ENCODE measurements around the gene LSAMP.

GRCh38 chr3:115915061-115915460 is 530.2 kb downstream of the LSAMP start:
- TF ChIP-seq, protein P1, sequence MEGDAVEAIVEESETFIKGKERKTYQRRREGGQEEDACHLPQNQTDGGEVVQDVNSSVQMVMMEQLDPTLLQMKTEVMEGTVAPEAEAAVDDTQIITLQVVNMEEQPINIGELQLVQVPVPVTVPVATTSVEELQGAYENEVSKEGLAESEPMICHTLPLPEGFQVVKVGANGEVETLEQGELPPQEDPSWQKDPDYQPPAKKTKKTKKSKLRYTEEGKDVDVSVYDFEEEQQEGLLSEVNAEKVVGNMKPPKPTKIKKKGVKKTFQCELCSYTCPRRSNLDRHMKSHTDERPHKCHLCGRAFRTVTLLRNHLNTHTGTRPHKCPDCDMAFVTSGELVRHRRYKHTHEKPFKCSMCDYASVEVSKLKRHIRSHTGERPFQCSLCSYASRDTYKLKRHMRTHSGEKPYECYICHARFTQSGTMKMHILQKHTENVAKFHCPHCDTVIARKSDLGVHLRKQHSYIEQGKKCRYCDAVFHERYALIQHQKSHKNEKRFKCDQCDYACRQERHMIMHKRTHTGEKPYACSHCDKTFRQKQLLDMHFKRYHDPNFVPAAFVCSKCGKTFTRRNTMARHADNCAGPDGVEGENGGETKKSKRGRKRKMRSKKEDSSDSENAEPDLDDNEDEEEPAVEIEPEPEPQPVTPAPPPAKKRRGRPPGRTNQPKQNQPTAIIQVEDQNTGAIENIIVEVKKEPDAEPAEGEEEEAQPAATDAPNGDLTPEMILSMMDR (conservative IDR thresholded peaks at IDR 0.05): no peak
- no peak for TF ChIP-seq EZH2 (IDR thresholded peaks at IDR 0.05; ENCODE audit: low read depth)

Measured in PC-9 (cell line).